ENCODE data around the gene PRKCD.

The PRKCD gene

GRCh38 chr3:53171827-53172505, 11.0 kb downstream of the PRKCD start:
- DNase-seq = no peak

- no peak for DNase-seq
Observed at GRCh38 chr3:53173107-53173506, 12.1 kb downstream of the PRKCD start.

- DNase-seq = no peak
Observed at GRCh38 chr3:53174346-53175250, 13.6 kb downstream of the PRKCD start.

- DNase-seq = no peak
Observed at GRCh38 chr3:53175613-53176540, 14.9 kb downstream of the PRKCD start.

- DNase-seq = no peak
Observed at GRCh38 chr3:53178246-53178645, 17.2 kb downstream of the PRKCD start.

GRCh38 chr3:53179580-53179979, 18.6 kb downstream of the PRKCD start:
- no peak for DNase-seq

GRCh38 chr3:53180305-53181023, 19.5 kb downstream of the PRKCD start:
- DNase-seq = no peak

GRCh38 chr3:53181024-53181371, 20.0 kb downstream of the PRKCD start:
- no peak for DNase-seq

- no peak for DNase-seq
Observed at GRCh38 chr3:53181528-53181927, 20.5 kb downstream of the PRKCD start.

GRCh38 chr3:53182764-53183355, 21.9 kb downstream of the PRKCD start:
- no peak for DNase-seq

GRCh38 chr3:53183514-53183913, 22.5 kb downstream of the PRKCD start:
- no peak for DNase-seq

- no peak for DNase-seq
Observed at GRCh38 chr3:53184701-53185100, 23.7 kb downstream of the PRKCD start.

GRCh38 chr3:53185761-53186465, 24.9 kb downstream of the PRKCD start:
- DNase-seq = no peak

GRCh38 chr3:53186726-53187125, 25.7 kb downstream of the PRKCD start:
- no peak for DNase-seq

GRCh38 chr3:53187430-53187829, 26.4 kb downstream of the PRKCD start:
- no peak for DNase-seq

- no peak for DNase-seq
Observed at GRCh38 chr3:53188136-53188685, 27.2 kb downstream of the PRKCD start.

- no peak for DNase-seq
Observed at GRCh38 chr3:53188720-53189119, 27.7 kb downstream of the PRKCD start.

GRCh38 chr3:53189276-53189675, 28.3 kb downstream of the PRKCD start:
- no peak for DNase-seq

GRCh38 chr3:53190659-53191058, 29.6 kb downstream of the PRKCD start:
- DNase-seq = no peak

- no peak for DNase-seq
Observed at GRCh38 chr3:53191836-53192480, 30.9 kb downstream of the PRKCD start.

GRCh38 chr3:53192608-53193007, 31.6 kb downstream of the PRKCD start:
- DNase-seq = no peak

Measured in activated CD8-positive, alpha-beta memory T cell treated with anti-CD3 and anti-CD28 coated beads for 24 hours (primary cell).